ENCODE measurements around the gene SLC35E1.
"Not testable (repeated sequence)": the region's sequence is repeated elsewhere in the genome, so short reads cannot be mapped to it uniquely, and the experiment has no call there.

The SLC35E1 gene

DNA sequence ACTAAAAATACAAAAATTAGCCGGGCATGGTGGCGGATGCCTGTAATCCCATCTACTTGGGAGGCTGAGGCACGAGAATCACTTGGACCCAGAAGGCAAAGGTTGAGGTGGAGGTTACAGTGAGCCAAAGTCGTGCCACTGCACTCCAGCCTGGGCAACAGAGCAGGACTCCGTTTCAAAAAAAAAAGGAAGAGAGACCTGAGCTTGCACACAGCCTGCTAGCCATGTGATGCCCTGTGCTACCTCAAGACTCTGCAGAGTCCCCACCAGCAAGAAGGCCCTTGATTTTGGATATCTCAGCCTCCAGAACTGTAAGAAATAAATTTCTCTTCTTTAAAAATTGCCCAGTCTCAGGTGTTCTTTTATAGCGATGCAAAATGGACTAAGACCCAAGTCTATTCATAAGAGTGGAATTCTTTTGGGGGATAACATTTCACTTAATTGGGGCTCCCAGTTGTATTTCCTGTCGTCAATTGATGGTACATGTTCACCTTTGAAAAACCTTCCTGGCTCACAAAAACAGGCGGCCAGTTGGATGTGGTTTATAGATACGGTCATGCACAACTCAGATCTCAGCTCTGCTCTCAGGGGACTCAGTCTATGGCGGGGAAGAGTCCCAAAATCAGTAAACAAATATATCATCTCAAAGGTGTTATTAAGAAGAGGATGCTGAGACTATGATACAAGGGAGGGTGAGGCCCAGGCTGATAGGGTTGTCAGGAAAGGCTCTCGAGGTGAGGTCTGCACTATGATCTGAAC, 27.6 kb downstream of the SLC35E1 start:
- no peak for DNase-seq (ENCODE audit: low read depth, low spot score)

DNA sequence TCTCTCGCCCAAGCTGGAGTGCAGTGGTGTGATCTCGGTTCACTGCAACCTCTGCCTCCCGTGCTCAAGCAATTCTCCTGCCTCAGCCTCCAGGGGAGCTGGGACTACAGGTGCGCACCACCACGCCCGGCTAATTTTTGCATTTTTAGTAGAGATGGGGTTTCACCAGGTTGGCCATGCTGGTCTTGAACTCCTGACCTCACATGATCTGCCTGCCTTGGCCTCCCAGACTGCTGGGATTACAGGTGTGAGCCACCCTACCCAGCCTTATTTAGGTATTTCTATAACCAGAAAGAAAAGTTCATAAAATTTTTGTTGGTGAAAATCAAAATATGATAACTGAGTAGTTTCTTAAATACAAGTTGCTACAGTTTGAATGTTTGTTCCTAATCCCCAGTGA, 28.5 kb downstream of the SLC35E1 start:
- DNase-seq (ENCODE audit: low read depth, low spot score): not testable (repeated sequence)

DNA sequence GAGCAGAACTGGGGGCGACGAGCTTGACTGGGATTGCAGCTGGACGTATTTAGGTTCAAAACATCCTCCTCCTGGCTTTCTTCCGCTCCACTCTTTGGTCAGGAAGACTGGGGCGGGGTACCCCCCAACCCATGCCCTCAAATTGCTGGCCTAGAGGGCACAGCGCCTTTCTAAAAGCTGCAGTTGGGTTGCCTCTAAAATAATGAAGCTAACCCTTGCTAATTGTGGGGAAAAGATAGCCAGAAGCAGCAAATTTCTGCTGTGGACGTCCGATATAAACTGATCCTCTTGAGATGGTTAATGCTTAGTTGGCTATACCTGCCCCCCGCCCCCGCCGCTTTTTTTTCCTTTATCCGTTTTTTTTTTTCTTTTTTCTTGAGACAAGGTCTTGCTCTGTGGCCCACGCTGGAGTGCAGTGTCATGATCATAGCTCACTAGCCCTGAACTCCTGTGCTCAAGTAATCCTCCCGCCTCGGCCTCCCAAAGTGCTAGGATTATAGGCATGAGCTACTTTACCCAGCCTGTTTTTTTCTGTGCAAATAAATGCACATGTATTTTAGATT, 29.2 kb downstream of the SLC35E1 start:
- DNase-seq (ENCODE audit: low read depth, low spot score): no peak

GRCh38 chr19:16542045-16542909, 29.9 kb downstream of the SLC35E1 start, which contains the start of gene CHERP:
TSS of gene CHERP (minus strand) at chr19:16542437. CDS start at chr19:16542378, 59 bp downstream.
- peak; percentile 91 for DNase-seq (ENCODE audit: low read depth, low spot score)

DNA sequence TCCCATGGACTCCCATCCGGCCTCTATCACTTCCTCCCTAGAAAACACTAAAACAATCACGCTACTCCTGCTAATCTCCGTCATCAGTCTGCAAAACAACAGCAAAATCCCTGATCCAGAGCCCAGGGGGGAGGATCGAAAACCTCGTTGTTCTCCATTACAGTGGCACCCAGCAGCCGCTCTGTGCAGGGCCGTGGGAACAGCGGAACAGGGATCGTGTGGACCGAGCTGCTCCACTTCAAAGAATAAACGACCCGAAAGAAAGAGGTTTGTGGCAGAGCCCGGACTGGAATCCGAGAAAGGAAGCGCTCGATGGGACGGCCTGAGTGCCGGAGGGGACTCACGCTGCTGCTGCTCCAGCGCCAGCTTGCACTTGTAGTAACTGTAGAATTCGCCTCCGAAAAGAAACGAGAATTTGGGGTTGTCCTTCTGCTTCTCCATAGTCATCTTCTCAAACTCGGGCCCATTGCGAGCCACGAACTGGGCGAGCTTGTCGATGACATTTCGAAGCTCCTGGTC, 30.6 kb downstream of the SLC35E1 start:
- no peak for DNase-seq (ENCODE audit: low read depth, low spot score)

DNA sequence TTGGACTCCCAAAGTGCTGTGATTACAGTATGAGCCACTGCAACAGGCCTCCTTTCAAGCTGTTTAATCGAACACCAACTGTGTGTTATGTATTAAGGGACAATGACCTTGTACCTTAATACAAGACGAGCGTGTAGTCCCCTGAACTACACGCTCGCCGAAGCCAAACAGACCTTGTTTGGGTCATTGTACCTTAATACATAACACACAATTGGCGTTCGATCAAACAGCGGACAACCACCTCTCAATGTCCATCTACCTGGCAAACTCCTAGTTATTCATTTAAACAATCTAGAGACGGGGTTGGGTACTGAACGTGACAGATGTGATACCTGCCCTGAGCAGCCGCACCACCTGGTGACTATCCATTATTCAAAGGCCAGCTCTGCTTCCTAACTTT, 31.3 kb downstream of the SLC35E1 start:
- DNase-seq (ENCODE audit: low read depth, low spot score): no peak

GRCh38 chr19:16537111-16537510, 35.1 kb downstream of the SLC35E1 start:
- DNase-seq (ENCODE audit: low read depth, low spot score): no peak

DNA sequence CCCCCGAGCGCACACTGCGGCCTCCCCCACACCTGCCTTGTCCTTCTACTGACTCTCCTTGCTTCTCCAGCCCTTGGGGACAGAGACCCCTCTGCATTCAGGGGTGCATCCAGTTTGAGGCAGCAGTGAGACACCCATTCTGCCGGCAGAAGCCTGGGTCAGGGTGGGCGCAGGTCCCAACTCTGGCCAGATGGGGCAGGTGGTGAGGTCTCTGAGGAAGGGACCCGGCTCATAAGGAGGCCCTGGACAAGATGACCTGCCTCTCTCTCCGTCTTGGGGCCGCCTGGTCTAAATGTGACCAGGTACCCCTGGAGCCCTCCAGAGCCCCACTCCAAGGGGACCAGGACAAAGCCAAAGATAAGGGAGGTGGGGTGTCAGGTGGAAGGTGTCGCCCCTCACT, 36.1 kb downstream of the SLC35E1 start:
- no peak for DNase-seq (ENCODE audit: low read depth, low spot score)

GRCh38 chr19:16535381-16535780, 36.8 kb downstream of the SLC35E1 start:
- no peak for DNase-seq (ENCODE audit: low read depth, low spot score)

- no peak for DNase-seq (ENCODE audit: low read depth, low spot score)
These were observed 39.6 kb downstream of the SLC35E1 start for GRCh38 chr19:16532440-16533234.

DNA sequence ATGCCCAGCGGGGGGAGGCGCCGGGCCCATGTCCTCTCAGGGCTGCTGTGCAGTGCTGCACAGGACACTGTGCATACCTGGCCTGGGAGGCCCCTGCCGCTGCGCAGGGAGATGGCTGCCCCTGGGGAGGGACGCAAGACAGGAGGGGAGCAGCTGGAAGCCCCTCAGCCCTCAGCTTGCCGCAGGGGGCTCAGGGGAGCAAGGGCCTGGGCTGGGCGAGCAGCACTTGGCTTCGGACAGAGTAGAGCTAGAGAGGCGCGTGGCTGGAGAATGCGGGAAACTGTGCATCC, 40.9 kb downstream of the SLC35E1 start:
- DNase-seq (ENCODE audit: low read depth, low spot score): no peak

GRCh38 chr19:16530540-16531379, 41.5 kb downstream of the SLC35E1 start:
- DNase-seq (ENCODE audit: low read depth, low spot score): no peak

DNA sequence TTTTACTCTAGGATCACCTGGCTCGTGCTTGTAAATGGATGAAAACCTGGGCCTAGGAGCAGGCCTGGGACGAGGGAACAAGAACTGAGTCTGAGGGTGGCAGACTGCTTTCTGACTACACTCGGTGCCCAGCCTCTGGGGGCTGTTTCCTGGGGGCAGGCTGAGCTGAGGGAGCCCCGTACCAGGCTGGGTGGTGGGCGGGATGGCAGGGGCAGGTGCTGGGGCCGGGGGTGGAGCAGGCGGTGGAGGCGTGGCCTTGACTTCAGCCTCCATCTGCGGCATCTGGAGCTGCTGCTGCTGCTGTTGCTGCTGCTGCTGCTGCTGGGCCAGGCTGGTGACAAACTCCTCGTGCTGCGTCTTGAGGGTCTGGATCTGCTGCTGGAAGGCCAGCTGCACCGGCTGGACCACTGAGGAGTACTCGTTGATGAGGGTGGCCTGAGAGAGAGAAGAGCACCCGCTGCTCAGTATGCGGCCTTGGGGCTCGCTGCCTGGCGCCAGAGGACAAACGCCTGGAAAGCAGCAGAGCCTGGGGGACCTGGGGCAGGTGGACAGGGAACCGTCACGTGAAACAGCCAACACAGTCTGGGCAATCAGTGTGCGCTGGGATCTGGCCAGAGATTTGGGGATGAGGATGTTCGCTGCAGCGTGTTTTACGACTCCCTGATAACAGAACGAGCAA, 42.6 kb downstream of the SLC35E1 start:
- no peak for DNase-seq (ENCODE audit: low read depth, low spot score)

GRCh38 chr19:16527971-16528521, 44.2 kb downstream of the SLC35E1 start:
- DNase-seq (ENCODE audit: low read depth, low spot score): no peak

DNA sequence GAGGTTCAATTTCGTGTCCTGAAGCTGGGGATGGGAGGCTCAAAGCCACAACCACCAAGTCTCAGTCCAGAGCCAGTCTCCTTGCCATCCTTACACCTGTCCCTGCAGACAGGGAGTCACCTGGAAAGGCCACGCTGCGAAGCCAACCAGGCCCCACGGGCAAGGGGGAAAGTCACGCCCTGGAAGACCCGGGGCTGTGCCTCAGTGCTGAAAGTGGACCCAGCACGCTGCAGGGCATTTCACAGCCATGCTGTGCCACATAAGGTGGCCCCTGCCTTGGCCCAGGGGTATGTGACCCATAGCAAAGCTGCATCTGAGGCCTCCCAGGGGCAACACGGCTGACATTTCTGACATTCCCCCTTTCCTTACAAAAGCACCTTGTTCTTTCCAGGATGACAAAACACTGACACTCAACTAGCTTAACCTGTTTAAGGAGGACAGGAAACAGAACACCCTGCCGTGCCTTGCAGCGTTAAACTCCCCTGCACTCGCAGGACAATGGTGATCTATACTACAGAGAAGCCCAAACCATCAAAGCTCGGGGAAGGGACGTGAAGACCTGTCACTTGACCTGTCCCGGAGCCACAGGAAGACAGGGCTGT, 44.8 kb downstream of the SLC35E1 start:
- no peak for DNase-seq (ENCODE audit: low read depth, low spot score)

DNA sequence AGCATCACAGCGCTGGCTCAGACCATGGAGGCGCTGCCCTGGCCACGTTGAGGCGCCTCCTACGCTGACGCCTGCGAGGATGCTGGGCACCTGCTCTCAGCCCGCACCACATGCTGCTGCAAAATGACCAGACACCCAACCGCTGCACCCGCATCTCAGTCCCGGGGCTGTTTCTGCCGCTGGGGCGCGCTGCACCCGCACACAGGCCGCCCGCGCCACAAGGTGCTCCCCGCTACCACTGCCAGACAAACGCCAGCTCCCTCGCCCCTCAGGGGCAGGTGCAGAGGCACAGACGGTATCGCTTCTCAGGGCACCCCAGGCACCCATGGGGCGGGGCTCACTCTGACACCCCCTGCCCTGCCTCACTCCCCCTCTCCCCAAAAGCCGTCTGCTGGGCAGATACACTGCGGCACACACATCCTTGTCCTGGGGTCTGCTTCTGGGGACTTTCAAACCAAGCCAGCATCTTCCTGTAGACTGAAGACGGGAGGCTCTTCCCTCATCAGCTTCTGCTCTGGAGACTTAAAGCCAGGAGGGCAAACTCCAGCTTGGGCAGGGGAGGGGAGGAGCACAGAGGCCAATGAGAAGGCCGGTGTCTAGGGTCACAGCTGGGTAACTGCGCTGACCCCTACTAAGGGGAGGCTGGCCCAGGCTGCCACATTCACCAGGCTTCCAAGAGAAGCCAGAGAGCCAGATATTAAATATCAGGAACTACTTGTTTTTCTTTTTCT, 46.3 kb downstream of the SLC35E1 start:
- DNase-seq (ENCODE audit: low read depth, low spot score): no peak

GRCh38 chr19:16524991-16525734, 47.1 kb downstream of the SLC35E1 start:
- no peak for DNase-seq (ENCODE audit: low read depth, low spot score)
